ENCODE data around the gene FAM83F. TPM values are rescaled to one million over a fixed set of nuclear protein-coding genes. Genes with fewer than 3 reads are reported as not detected.

FAM83F gene
- not detected in 2 replicates for total RNA-seq

GRCh38 chr22:39994566-39995392 is at the start of gene FAM83F:
FAM83F (plus strand) TSS chr22:39994954; CDS start chr22:39995043, 89 bp downstream.

GRCh38 chr22:39959640-39960447 is 34.9 kb upstream of the FAM83F start, which contains the start of gene TMA7B:
TMA7B (plus strand) TSS chr22:39960397; CDS start chr22:39964375, 3,978 bp downstream.

Other genes starting within 250 kb of the FAM83F start
- gene ENTHD1, start 101.2 kb upstream of the FAM83F start, total RNA-seq: not detected in 2 replicates
- gene GRAP2, start 93.9 kb upstream of the FAM83F start, total RNA-seq: under 0.01 TPM in 1 of 2 replicates, not detected in the other
- not detected in 2 replicates for gene TMA7B, start 34.6 kb upstream of the FAM83F start, total RNA-seq
- 14.9 and 21.9 TPM in 2 replicates for gene TNRC6B, start 183.0 kb downstream of the FAM83F start, total RNA-seq

All from mammary microvascular endothelial cell (primary cell).